Effector memory CD8-positive, alpha-beta T cell (primary cell): ENCODE results near the gene CCDC33.

ENCODE experiments used
- ATAC-seq: fragments of 150-1000 bp; cut with Tn5 transposase; replicated peaks from 2 replicates; pipeline ENCODE4 v1.10.0; 2021; ENCODE audit warnings: mild to moderate bottlenecking, moderate library complexity
- DNase-seq, 3 experiments: peaks; one replicate each; pipeline ENCODE4 v3.0.0; 2021
- H3K27ac Mint-ChIP-seq, 2 donors: one replicate each; pipeline ENCODE4 v1.8.0; 2022; ENCODE audit warnings: mild to moderate bottlenecking in 2 of 2, mixed read lengths in 2 of 2, moderate library complexity in 2 of 2
- H3K27me3 Mint-ChIP-seq, 2 donors: one replicate each; pipeline ENCODE4 v1.8.0; 2022; ENCODE audit warnings: mixed read lengths in 2 of 2
- H3K36me3 Mint-ChIP-seq: one replicate; pipeline ENCODE4 v1.8.0; 2022; ENCODE audit warnings: mild to moderate bottlenecking, moderate library complexity, mixed read lengths; ENCODE audit not compliant: insufficient read depth
- H3K4me1 Mint-ChIP-seq, 2 donors: one replicate each; pipeline ENCODE4 v1.8.0; 2022; ENCODE audit warnings: low read depth in 2 of 2, mixed read lengths in 2 of 2
- H3K4me3 Mint-ChIP-seq, 2 donors: one replicate each; pipeline ENCODE4 v1.8.0; 2022; ENCODE audit warnings: mild to moderate bottlenecking in 2 of 2, mixed read lengths in 2 of 2, moderate library complexity in 2 of 2
- H3K9me3 Mint-ChIP-seq, 2 donors: one replicate each; pipeline ENCODE4 v1.8.0; 2022; ENCODE audit warnings: mixed read lengths in 2 of 2

CCDC33 gene

GRCh38 chr15:74332011-74332410 lies 95.9 kb downstream of the CCDC33 start:
- peaks cover 7% of the 10 kb centered on the region for H3K36me3 Mint-ChIP-seq
- peaks cover 0 to 5% of the 10 kb centered on the region in 2 donors for H3K27me3 Mint-ChIP-seq
- ATAC-seq (no peak), DNase-seq (no peak)
- no peak overlapping the region for H3K4me3 Mint-ChIP-seq
- H3K9me3 Mint-ChIP-seq: no peaks in the 10 kb centered on the region
- peaks cover 11 to 15% of the 10 kb centered on the region in 2 donors for H3K4me1 Mint-ChIP-seq
- H3K27ac Mint-ChIP-seq: no peak overlapping the region

- no peak overlapping the region for H3K27ac Mint-ChIP-seq
- H3K4me3 Mint-ChIP-seq: no peak overlapping the region
- no peak for ATAC-seq
- peaks cover 7% of the 10 kb centered on the region for H3K36me3 Mint-ChIP-seq
- DNase-seq: no peak
- peaks cover 0 to 5% of the 10 kb centered on the region in 2 donors for H3K27me3 Mint-ChIP-seq
- H3K4me1 Mint-ChIP-seq: peaks cover 11 to 13% of the 10 kb centered on the region in 2 donors
- H3K9me3 Mint-ChIP-seq: no peaks in the 10 kb centered on the region
Observed at GRCh38 chr15:74332611-74333010, 96.5 kb downstream of the CCDC33 start.

DNA sequence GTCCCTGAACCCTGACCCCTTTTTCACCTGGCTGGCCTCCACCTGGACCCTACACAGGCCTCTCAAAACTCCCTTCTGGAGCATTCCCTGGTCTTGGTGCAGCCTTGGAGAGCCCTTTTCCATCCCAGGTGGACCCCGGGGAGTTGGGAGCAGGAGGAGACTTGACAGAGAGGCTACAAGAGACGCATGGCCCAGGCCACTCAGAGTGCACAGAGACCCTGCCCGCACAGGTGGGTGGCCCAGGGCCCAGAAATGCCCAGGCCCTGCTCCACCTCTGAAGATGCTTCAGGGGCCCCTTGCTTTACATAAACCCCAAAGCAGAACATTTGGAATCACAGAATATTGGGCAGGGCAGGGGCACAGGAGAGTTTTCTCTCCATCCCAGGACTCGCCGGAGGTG lies 97.0 kb downstream of the CCDC33 start:
- DNase-seq (no peak), ATAC-seq (no peak)
- peaks cover 7% of the 10 kb centered on the region for H3K36me3 Mint-ChIP-seq
- peaks cover 7 to 8% of the 10 kb centered on the region in 2 donors for H3K4me1 Mint-ChIP-seq
- no peak overlapping the region for H3K27ac Mint-ChIP-seq
- no peak overlapping the region for H3K4me3 Mint-ChIP-seq
- H3K9me3 Mint-ChIP-seq: no peaks in the 10 kb centered on the region
- H3K27me3 Mint-ChIP-seq: peaks cover 0 to 5% of the 10 kb centered on the region in 2 donors

GRCh38 chr15:74333662-74334061 lies 97.5 kb downstream of the CCDC33 start:
- DNase-seq: no peak
- Mint-ChIP-seq H3K4me1 (peaks cover 2 to 3% of the 10 kb centered on the region in 2 donors), H3K36me3 (peaks cover 2% of the 10 kb centered on the region), H3K27me3 (peaks cover 0 to 5% of the 10 kb centered on the region in 2 donors), H3K4me3 (no peak overlapping the region), H3K27ac (no peak overlapping the region), H3K9me3 (no peaks in the 10 kb centered on the region)
- ATAC-seq: no peak

DNA sequence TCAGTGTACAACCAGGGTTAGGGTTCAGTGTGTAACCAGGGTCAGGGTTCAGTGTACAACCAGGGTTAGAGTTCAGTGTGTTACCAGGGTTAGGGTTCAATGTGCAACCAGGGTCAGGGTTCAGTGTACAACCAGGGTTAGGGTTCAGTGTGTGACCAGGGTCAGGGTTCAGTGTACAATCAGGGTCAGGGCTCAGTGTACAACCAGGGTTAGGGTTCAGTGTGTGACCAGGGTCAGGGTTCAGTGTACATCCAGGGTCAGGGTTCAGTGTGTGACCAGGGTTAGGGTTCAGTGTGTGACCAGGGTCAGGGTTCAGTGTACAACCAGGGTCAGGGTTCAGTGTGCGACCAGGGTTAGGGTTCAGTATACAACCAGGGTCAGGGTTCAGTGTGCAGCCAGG lies 98.0 kb downstream of the CCDC33 start:
- H3K4me3 Mint-ChIP-seq: no peak overlapping the region
- no peak for ATAC-seq
- H3K4me1 Mint-ChIP-seq: no peaks in the 10 kb centered on the region
- no peaks in the 10 kb centered on the region for H3K9me3 Mint-ChIP-seq
- no peaks in the 10 kb centered on the region for H3K36me3 Mint-ChIP-seq
- no peak overlapping the region for H3K27ac Mint-ChIP-seq
- peaks cover 0 to 5% of the 10 kb centered on the region in 2 donors for H3K27me3 Mint-ChIP-seq
- no peak for DNase-seq

DNA sequence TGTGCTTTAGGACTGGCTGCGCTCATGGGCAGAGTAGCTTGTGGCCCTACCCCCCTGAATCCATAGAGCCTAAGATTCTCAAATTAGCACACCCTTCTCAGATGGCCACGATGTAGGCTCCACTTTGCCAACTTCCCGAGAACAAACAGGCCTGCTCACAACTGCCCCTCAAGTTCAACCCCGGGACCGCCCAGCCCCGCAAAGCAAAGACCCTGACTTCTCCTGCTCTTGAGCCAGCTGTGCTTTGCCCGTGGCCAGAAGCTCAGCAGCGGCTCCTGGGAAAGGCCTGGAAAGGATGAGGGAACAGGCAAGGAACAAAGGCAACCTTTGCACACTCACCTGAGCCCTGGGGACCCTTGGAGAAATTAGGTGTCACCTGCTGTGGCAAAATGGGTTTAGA lies 99.3 kb downstream of the CCDC33 start:
- no peak for DNase-seq
- Mint-ChIP-seq H3K9me3 (no peaks in the 10 kb centered on the region), H3K36me3 (no peaks in the 10 kb centered on the region), H3K27ac (no peak overlapping the region), H3K4me3 (no peak overlapping the region), H3K4me1 (no peaks in the 10 kb centered on the region), H3K27me3 (peaks cover 5 to 11% of the 10 kb centered on the region in 2 donors)
- no peak for ATAC-seq

GRCh38 chr15:74336061-74337005 lies 100.2 kb downstream of the CCDC33 start:
- no peak overlapping the region for H3K27ac Mint-ChIP-seq
- H3K4me3 Mint-ChIP-seq: no peak overlapping the region
- ATAC-seq (no peak), DNase-seq (no peak)
- H3K27me3 Mint-ChIP-seq: peaks cover 5 to 21% of the 10 kb centered on the region in 2 donors
- no peaks in the 10 kb centered on the region for H3K36me3 Mint-ChIP-seq
- H3K9me3 Mint-ChIP-seq: no peaks in the 10 kb centered on the region
- no peaks in the 10 kb centered on the region for H3K4me1 Mint-ChIP-seq

GRCh38 chr15:74337146-74337545 lies 101.0 kb downstream of the CCDC33 start:
- ATAC-seq (no peak), DNase-seq (no peak)
- Mint-ChIP-seq H3K27ac (no peak overlapping the region), H3K36me3 (no peaks in the 10 kb centered on the region), H3K4me3 (no peak overlapping the region), H3K27me3 (peaks cover 5 to 26% of the 10 kb centered on the region in 2 donors), H3K9me3 (no peaks in the 10 kb centered on the region), H3K4me1 (no peaks in the 10 kb centered on the region)

DNA sequence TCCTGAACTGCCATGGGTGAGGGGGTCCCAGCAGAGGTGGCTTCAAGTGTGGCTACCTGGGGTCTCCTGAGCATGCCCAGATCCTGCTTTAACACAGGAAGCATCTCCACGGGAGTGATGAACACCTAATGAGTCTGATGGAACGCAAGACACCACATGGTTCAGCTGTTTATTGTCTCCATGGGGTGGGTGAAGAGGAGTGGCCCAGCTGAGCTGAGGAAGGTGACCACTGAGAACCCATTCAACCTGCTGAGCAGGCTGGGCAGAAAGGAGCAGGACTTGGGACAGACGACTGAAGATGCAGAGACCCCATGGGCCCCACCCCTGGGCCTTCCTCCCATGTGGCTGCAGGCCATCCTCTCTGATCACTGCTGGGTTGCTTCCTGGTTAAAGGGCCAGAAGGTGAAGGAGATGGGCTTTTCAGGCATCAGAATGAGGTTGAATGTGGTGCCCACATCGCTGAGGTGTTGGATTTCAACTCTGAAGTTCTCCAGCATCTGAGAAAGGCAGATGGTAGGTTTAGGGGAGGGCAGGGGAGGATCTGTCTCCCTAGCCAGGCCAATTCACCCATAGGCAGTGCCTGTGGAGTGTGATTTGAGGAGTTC lies 101.6 kb downstream of the CCDC33 start:
- ATAC-seq: no peak
- Mint-ChIP-seq H3K27ac (no peak overlapping the region), H3K4me3 (no peak overlapping the region), H3K9me3 (no peaks in the 10 kb centered on the region), H3K4me1 (no peaks in the 10 kb centered on the region), H3K27me3 (peaks cover 6 to 29% of the 10 kb centered on the region in 2 donors), H3K36me3 (no peaks in the 10 kb centered on the region)
- no peak for DNase-seq

GRCh38 chr15:74338676-74339075 lies 102.5 kb downstream of the CCDC33 start:
- Mint-ChIP-seq H3K27ac (peak overlapping the region in 1 of 2 donors; percentile 25), H3K27me3 (peaks cover 13 to 39% of the 10 kb centered on the region in 2 donors), H3K9me3 (no peaks in the 10 kb centered on the region), H3K4me3 (no peak overlapping the region), H3K4me1 (no peaks in the 10 kb centered on the region), H3K36me3 (no peaks in the 10 kb centered on the region)
- ATAC-seq: no peak
- no peak for DNase-seq

DNA sequence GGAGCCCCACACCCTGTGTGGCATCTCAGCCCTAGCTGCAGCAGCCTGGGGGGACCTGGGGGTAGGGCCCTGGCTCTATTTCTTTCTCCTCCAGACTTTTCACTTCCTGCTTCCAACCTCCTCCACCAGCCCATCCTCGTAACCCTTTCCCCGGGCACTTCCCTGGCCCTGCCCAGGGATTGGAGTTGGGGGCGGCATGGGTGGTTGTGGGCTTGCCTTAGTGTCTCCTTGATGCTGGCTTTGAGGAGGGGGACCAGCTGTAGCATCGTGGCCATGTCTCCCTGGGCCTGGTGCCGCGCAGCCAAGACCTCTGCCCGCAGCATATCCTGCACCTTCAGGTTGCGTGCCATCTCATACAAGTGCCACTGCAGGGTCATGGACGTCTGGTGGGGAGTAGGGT lies 103.2 kb downstream of the CCDC33 start:
- H3K27me3 Mint-ChIP-seq: peaks cover 13 to 46% of the 10 kb centered on the region in 2 donors
- H3K4me1 Mint-ChIP-seq: no peaks in the 10 kb centered on the region
- no peak for DNase-seq
- no peaks in the 10 kb centered on the region for H3K36me3 Mint-ChIP-seq
- no peaks in the 10 kb centered on the region for H3K9me3 Mint-ChIP-seq
- H3K27ac Mint-ChIP-seq: no peak overlapping the region
- no peak for ATAC-seq
- H3K4me3 Mint-ChIP-seq: no peak overlapping the region

DNA sequence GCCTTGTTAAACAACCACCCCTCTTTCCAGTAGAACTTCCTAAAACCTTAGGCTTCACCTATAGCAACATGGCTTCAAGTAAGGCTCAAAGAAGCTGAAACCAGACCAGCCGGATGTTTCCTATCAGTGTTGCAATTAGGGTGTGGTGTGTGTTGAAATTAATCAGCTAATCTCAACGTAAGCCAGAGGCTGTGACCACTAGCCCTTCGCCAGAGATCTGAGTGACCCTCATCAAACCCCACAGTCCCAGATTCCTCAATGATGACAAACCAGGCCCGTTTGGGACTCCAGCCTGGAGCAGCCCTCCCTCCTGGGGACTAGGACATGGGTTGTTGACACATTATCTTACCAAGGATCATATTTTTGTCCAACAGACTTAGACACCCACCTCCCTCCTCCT lies 104.0 kb downstream of the CCDC33 start:
- no peak overlapping the region for H3K27ac Mint-ChIP-seq
- H3K4me3 Mint-ChIP-seq: no peak overlapping the region
- H3K4me1 Mint-ChIP-seq: no peaks in the 10 kb centered on the region
- ATAC-seq (no peak), DNase-seq (no peak)
- H3K36me3 Mint-ChIP-seq: no peaks in the 10 kb centered on the region
- peaks cover 13 to 54% of the 10 kb centered on the region in 2 donors for H3K27me3 Mint-ChIP-seq
- no peaks in the 10 kb centered on the region for H3K9me3 Mint-ChIP-seq

GRCh38 chr15:74343127-74343796 lies 107.1 kb downstream of the CCDC33 start:
- H3K27me3 Mint-ChIP-seq: peaks cover 16 to 63% of the 10 kb centered on the region in 2 donors
- no peak overlapping the region for H3K4me3 Mint-ChIP-seq
- H3K27ac Mint-ChIP-seq: no peak overlapping the region
- peaks cover 0 to 2% of the 10 kb centered on the region in 2 donors for H3K4me1 Mint-ChIP-seq
- H3K36me3 Mint-ChIP-seq: no peaks in the 10 kb centered on the region
- DNase-seq (no peak), ATAC-seq (no peak)
- no peaks in the 10 kb centered on the region for H3K9me3 Mint-ChIP-seq
